ENCODE results near the gene GAB1. TPM values are rescaled to one million over a fixed set of nuclear protein-coding genes. Genes with fewer than 3 reads are reported as not detected.
A peak's percentile ranks its signal among the peaks of the same experiment; 100 is the strongest.

The GAB1 gene
- total and polyA plus RNA-seq, 4 donors, result 2.4 to 31.3 (median 6.9) TPM

DNA sequence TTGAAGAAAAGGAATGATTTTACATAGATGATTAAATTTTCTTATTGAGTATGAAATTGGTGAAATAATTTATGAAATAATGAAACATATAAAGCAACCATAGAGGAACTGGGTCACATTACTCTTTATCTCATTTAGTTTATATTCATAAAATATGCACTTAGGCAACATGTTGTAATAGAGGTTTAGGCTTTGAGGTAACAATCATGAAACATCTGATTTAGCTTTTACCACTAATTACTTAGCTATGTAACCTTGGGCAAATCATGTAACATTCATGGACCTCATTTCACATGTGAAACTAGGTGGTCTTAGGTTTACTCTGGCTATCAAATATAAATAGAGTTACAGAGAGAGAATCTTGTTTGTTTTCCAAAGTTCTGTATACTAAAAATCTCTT lies 122.3 kb downstream of the GAB1 start:
- no peaks in the 10 kb centered on the region for H3K4me1 ChIP-seq (ENCODE audit: control insufficient read depth in 4 of 4, insufficient read depth in 4 of 4, low read length in 3 of 4)
- no peak overlapping the region for H3K4me3 ChIP-seq (ENCODE audit: low read depth in 1 of 3, low read length in 3 of 3)
- no peak overlapping the region for H3K9ac ChIP-seq (ENCODE audit: low read depth in 1 of 2, low read length in 2 of 2)
- no peaks in the 10 kb centered on the region for H3K27me3 ChIP-seq (ENCODE audit: control insufficient read depth in 4 of 4, insufficient read depth in 4 of 4, low read length in 3 of 4)
- H3K36me3 ChIP-seq (ENCODE audit: control insufficient read depth in 4 of 4, insufficient read depth in 3 of 4, low read depth in 1 of 4, low read length in 3 of 4), result peaks cover 0 to 15% (median 11%) of the 10 kb centered on the region in 4 donors
- H3K27ac ChIP-seq (ENCODE audit: low read depth in 1 of 2, low read length in 2 of 2), result no peak overlapping the region
- no peaks in the 10 kb centered on the region for H3K9me3 ChIP-seq (ENCODE audit: control insufficient read depth in 4 of 4, low read length in 3 of 4)
- DNase-seq (ENCODE audit: low spot score), result no peak
- TF ChIP-seq, protein P1, sequence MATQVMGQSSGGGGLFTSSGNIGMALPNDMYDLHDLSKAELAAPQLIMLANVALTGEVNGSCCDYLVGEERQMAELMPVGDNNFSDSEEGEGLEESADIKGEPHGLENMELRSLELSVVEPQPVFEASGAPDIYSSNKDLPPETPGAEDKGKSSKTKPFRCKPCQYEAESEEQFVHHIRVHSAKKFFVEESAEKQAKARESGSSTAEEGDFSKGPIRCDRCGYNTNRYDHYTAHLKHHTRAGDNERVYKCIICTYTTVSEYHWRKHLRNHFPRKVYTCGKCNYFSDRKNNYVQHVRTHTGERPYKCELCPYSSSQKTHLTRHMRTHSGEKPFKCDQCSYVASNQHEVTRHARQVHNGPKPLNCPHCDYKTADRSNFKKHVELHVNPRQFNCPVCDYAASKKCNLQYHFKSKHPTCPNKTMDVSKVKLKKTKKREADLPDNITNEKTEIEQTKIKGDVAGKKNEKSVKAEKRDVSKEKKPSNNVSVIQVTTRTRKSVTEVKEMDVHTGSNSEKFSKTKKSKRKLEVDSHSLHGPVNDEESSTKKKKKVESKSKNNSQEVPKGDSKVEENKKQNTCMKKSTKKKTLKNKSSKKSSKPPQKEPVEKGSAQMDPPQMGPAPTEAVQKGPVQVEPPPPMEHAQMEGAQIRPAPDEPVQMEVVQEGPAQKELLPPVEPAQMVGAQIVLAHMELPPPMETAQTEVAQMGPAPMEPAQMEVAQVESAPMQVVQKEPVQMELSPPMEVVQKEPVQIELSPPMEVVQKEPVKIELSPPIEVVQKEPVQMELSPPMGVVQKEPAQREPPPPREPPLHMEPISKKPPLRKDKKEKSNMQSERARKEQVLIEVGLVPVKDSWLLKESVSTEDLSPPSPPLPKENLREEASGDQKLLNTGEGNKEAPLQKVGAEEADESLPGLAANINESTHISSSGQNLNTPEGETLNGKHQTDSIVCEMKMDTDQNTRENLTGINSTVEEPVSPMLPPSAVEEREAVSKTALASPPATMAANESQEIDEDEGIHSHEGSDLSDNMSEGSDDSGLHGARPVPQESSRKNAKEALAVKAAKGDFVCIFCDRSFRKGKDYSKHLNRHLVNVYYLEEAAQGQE (IDR thresholded peaks at IDR 0.05), result no peak

- peak in 1 of 2 donors; percentile 65 for TF ChIP-seq JUND (IDR thresholded peaks at IDR 0.05)
- no peak for TF ChIP-seq HNF4G (IDR thresholded peaks at IDR 0.05)
- TF ChIP-seq TAF1 (conservative IDR thresholded peaks at IDR 0.05), result no peak
- peak in 1 of 2 donors; percentile 22 for TF ChIP-seq GABPA (IDR thresholded peaks at IDR 0.05 in 1 of 2, conservative IDR thresholded peaks at IDR 0.05 in 1 of 2)
- TF ChIP-seq, protein P1 (IDR thresholded peaks at IDR 0.05), result peak; percentile 42
- TF ChIP-seq FOXA1 (IDR thresholded peaks at IDR 0.05), result peak; percentile 12
- peak; percentile 76 to 78 for TF ChIP-seq HNF4A (conservative IDR thresholded peaks at IDR 0.05)
- TF ChIP-seq CTCF (IDR thresholded peaks at IDR 0.05; ENCODE audit: low read depth, low read length, missing input control), result peak; percentile 26
- peak; percentile 62 to 64 for TF ChIP-seq RAD21 (IDR thresholded peaks at IDR 0.05)
- TF ChIP-seq, protein P2, sequence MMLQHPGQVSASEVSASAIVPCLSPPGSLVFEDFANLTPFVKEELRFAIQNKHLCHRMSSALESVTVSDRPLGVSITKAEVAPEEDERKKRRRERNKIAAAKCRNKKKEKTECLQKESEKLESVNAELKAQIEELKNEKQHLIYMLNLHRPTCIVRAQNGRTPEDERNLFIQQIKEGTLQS (IDR thresholded peaks at IDR 0.05), result peak; percentile 21
- peak; percentile 45 to 75 for TF ChIP-seq RXRA (IDR thresholded peaks at IDR 0.05)
- peak; percentile 46 for TF ChIP-seq SP1 (IDR thresholded peaks at IDR 0.05)
- TF ChIP-seq YY1 (IDR thresholded peaks at IDR 0.05), result peak; percentile 57
- peak; percentile 69 for TF ChIP-seq FOXA2 (IDR thresholded peaks at IDR 0.05)
- TF ChIP-seq, protein P3, sequence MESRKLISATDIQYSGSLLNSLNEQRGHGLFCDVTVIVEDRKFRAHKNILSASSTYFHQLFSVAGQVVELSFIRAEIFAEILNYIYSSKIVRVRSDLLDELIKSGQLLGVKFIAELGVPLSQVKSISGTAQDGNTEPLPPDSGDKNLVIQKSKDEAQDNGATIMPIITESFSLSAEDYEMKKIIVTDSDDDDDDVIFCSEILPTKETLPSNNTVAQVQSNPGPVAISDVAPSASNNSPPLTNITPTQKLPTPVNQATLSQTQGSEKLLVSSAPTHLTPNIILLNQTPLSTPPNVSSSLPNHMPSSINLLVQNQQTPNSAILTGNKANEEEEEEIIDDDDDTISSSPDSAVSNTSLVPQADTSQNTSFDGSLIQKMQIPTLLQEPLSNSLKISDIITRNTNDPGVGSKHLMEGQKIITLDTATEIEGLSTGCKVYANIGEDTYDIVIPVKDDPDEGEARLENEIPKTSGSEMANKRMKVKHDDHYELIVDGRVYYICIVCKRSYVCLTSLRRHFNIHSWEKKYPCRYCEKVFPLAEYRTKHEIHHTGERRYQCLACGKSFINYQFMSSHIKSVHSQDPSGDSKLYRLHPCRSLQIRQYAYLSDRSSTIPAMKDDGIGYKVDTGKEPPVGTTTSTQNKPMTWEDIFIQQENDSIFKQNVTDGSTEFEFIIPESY (IDR thresholded peaks at IDR 0.05), result peak; percentile 69
- peak in 1 of 2 donors; percentile 62 for TF ChIP-seq EGR1 (IDR thresholded peaks at IDR 0.05; ENCODE audit: low read depth in 2 of 2)
- no peak for TF ChIP-seq NR2F2 (IDR thresholded peaks at IDR 0.05)
- TF ChIP-seq MAX (IDR thresholded peaks at IDR 0.05), result peak; percentile 61
- 45% methylated on average over 1 of the region's 1 CpG for WGBS
- no peak for DNase-seq (ENCODE audit: low spot score)
Measured at GRCh38 chr4:143473334-143474126, 136.9 kb downstream of the GAB1 start.

More at GRCh38 chr4:143473334-143474126, 136.9 kb downstream of the GAB1 start:
- peaks cover 0 to 4% (median 2%) of the 10 kb centered on the region in 4 donors for H3K4me1 ChIP-seq (ENCODE audit: control insufficient read depth in 4 of 4, insufficient read depth in 4 of 4, low read length in 3 of 4)
- peak overlapping the region in 1 of 2 donors; percentile 14 for H3K9ac ChIP-seq (ENCODE audit: low read depth in 1 of 2, low read length in 2 of 2)
- peaks cover 0 to 15% (median 4%) of the 10 kb centered on the region in 4 donors for H3K36me3 ChIP-seq (ENCODE audit: control insufficient read depth in 4 of 4, insufficient read depth in 3 of 4, low read depth in 1 of 4, low read length in 3 of 4)
- no peak overlapping the region for H3K27ac ChIP-seq (ENCODE audit: low read depth in 1 of 2, low read length in 2 of 2)
- H3K4me3 ChIP-seq (ENCODE audit: low read depth in 1 of 3, low read length in 3 of 3), result no peak overlapping the region
- no peaks in the 10 kb centered on the region for H3K27me3 ChIP-seq (ENCODE audit: control insufficient read depth in 4 of 4, insufficient read depth in 4 of 4, low read length in 3 of 4)
- H3K9me3 ChIP-seq (ENCODE audit: control insufficient read depth in 4 of 4, low read length in 3 of 4), result no peaks in the 10 kb centered on the region

All from liver (tissue), 9 donors.